GM12878 (cell line): ENCODE measurements around the gene HOPX. TPM values are rescaled to one million over a fixed set of nuclear protein-coding genes. Genes with fewer than 3 reads are reported as not detected.

Experiments
- ATAC-seq: fragments of 200-7000 bp; cut with Tn5 transposase; 3 replicates; pipeline ENCODE4 v1.9.1; 2020; ENCODE audit warnings: mild to moderate bottlenecking, moderate library complexity
- BruUV-seq: library from RNA; stranded (reverse); fragments of 400-500 nt; replicated peaks from 2 replicates; lab custom pipeline; 2021; lab: Mats Ljungman, UMichigan
- CTCF ChIA-PET: fragments of 300-600 bp; sonication (Branson Sonifier 250); formaldehyde crosslinking; extraction: SDS; loops from one replicate; lab custom pipeline; 2021; ENCODE audit warnings: inconsistent platforms; lab: Yijun Ruan, JAX
- POLR2A ChIA-PET: fragments of 350-600 bp; formaldehyde crosslinking; extraction: SDS; loops from one replicate; lab custom pipeline; 2021; ENCODE audit warnings: inconsistent platforms; lab: Charles Lee
- RAD21 ChIA-PET: fragments of 300-600 bp; sonication (Branson Sonifier 250); formaldehyde crosslinking; loops from one replicate; lab custom pipeline; 2023; ENCODE audit warnings: antibody characterized with exemption; ENCODE audit not compliant: unreplicated experiment; lab: Charles Lee
- SMC1A ChIA-PET: fragments of 300-600 bp; sonication (Branson Sonifier 250); formaldehyde crosslinking; loops from one replicate; lab custom pipeline; 2023; ENCODE audit not compliant: unreplicated experiment, uncharacterized antibody; lab: Charles Lee
- DNase-seq: peaks from one replicate; pipeline ENCODE4 v3.0.0-alpha.2; 2011; ENCODE audit warnings: low read depth, low spot score
- FAIRE-seq: peaks from 3 replicates; lab custom pipeline; 2011; peaks lifted over from hg19 to GRCh38; lab: Jason Lieb, UNC
- H2AFZ ChIP-seq: 2 replicates; pipeline ENCODE4 v1.6.0; 2011; ENCODE audit warnings: low read depth, low read length, control low read depth; ENCODE audit not compliant: control insufficient read depth
- H3K27ac ChIP-seq: 2 replicates; pipeline ENCODE4 v1.5.1; 2011; ENCODE audit warnings: control low read depth; ENCODE audit not compliant: control insufficient read depth, insufficient read depth
- H3K27me3 ChIP-seq, 2 experiments: replicated peaks in 1 of 2; 2 replicates each; pipeline versions ENCODE4 v1.6.0 to v1.6.1; 2011; ENCODE audit warnings: low read length in 1 of 2; ENCODE audit not compliant: control insufficient read depth in 2 of 2, insufficient read depth in 2 of 2
- H3K36me3 ChIP-seq, 2 experiments: 2 replicates each; pipeline ENCODE4 v1.5.1; 2011; ENCODE audit warnings: low read length in 1 of 2; ENCODE audit not compliant: control insufficient read depth in 2 of 2, insufficient read depth in 2 of 2
- H3K4me1 ChIP-seq: 2 replicates; pipeline ENCODE4 v1.6.1; 2011; ENCODE audit warnings: mild to moderate bottlenecking, low read length, moderate library complexity, mixed read lengths; ENCODE audit not compliant: control insufficient read depth, insufficient read depth
- H3K4me2 ChIP-seq: 2 replicates; pipeline ENCODE4 v1.6.0; 2011; ENCODE audit warnings: control low read depth; ENCODE audit not compliant: control insufficient read depth, insufficient read depth
- H3K4me3 ChIP-seq: fragments of 200-600 bp; sonication (generic); 2 replicates; pipeline ENCODE4 v1.5.1; 2016
- H3K79me2 ChIP-seq: 2 replicates; pipeline ENCODE4 v1.6.0; 2011; ENCODE audit warnings: low read length; ENCODE audit not compliant: control insufficient read depth, insufficient read depth
- H3K9ac ChIP-seq: 2 replicates; pipeline ENCODE4 v1.8.0; 2011; ENCODE audit warnings: low read length, control low read depth, mixed read lengths; ENCODE audit not compliant: control insufficient read depth, insufficient read depth
- H3K9me3 ChIP-seq: replicated peaks from 3 replicates; pipeline ENCODE4 v1.5.1; 2011; ENCODE audit warnings: mild to moderate bottlenecking, low read length; ENCODE audit not compliant: control insufficient read depth, insufficient read depth
- H4K20me1 ChIP-seq: 2 replicates; pipeline ENCODE4 v1.6.0; 2011; ENCODE audit not compliant: control insufficient read depth, insufficient read depth
- BACH1 ChIP-seq: fragments of 450-650 bp; IDR thresholded peaks from 2 replicates; pipeline ENCODE4 v1.6.1; 2017; ENCODE audit warnings: mild to moderate bottlenecking, borderline replicate concordance
- CUX1 ChIP-seq: IDR thresholded peaks from 2 replicates; pipeline ENCODE4 v1.6.1; 2012; ENCODE audit warnings: improper control_type of control experiment, low read depth, low read length; ENCODE audit not compliant: insufficient replicate concordance
- EED ChIP-seq: sonication (generic); IDR thresholded peaks from 2 replicates; pipeline ENCODE4 v1.6.1; 2016; ENCODE audit warnings: antibody characterized with exemption, low read depth
- HCFC1 ChIP-seq: fragments of 150-350 bp; IDR thresholded peaks from 2 replicates; pipeline ENCODE4 v1.6.1; 2014; ENCODE audit warnings: low read length
- IRF4 ChIP-seq: IDR thresholded peaks from 2 replicates; pipeline ENCODE4 v1.6.1; 2011; ENCODE audit warnings: low read depth, low read length
- KAT2A ChIP-seq: conservative IDR thresholded peaks from 2 replicates; pipeline ENCODE4 v1.6.1; 2011; ENCODE audit warnings: low read depth, low read length; ENCODE audit not compliant: control insufficient read depth
- PAX5 ChIP-seq: IDR thresholded peaks from 2 replicates; pipeline ENCODE4 v1.6.1; 2011; ENCODE audit warnings: low read depth, low read length, borderline replicate concordance
- SMAD1 ChIP-seq: fragments of 450-650 bp; IDR thresholded peaks from 2 replicates; pipeline ENCODE4 v1.6.1; 2018; ENCODE audit warnings: mild to moderate bottlenecking, low read depth; ENCODE audit not compliant: partially characterized antibody
- WGBS: methylation state at CpG from one replicate; pipeline ENCODE4 v1.1.6; 2016; ENCODE audit warnings: low lambda C conversion rate; ENCODE audit not compliant: insufficient replicate concordance, insufficient coverage; ENCODE audit errors: missing lambda C conversion rate; 5-methylcytosine and 5-hydroxymethylcytosine counted together
- in situ Hi-C: fragments of 300-500 bp; cut with MboI; formaldehyde crosslinking; loops from 9 replicates; pipeline ENCODE4 v1.14.3; 2018; ENCODE audit warnings: mixed read lengths
- intact Hi-C: fragments of 100-400 bp; cut with micrococcal nuclease; formaldehyde crosslinking; loops from one replicate; pipeline ENCODE4 v1.14.2; 2022; ENCODE audit not compliant: unreplicated experiment
- polyA plus RNA-seq, 11 experiments: library from polyadenylated mRNA; depleted of rRNA in 4 of 11; unstranded in 6 of 11; stranded (reverse) in 5 of 11; fragments of >200 nt; fragmentation: Nextera tagmentation in 4 of 11; fragmentation: Illumina TruSeq in 1 of 11; extraction: Ambion mirVana in 4 of 11; extraction: Trizol in 1 of 11; gene quantifications; 1 replicate in 1 of 11; 2 replicates in 10 of 11; pipeline versions ENCODE4 v1.2.1 to v1.2.3, GENCODE V29; 2011 to 2016; ENCODE audit warnings: inconsistent platforms in 2 of 11, missing spikeins in 2 of 11, low read depth in 1 of 11
- total RNA-seq, 4 experiments: library from RNA; depleted of rRNA in 3 of 4; stranded (reverse); fragments of >200 nt in 3 of 4; fragmentation: Illumina TruSeq in 1 of 4; extraction: Trizol in 1 of 4; gene quantifications; 2 replicates each; pipeline versions ENCODE4 v1.2.1 to v1.2.3, GENCODE V29; 2013 to 2021
- TF ChIP-seq, protein P1 (sequence below): fragments of 450-650 bp; IDR thresholded peaks from 2 replicates; pipeline ENCODE4 v1.6.1; 2017; ENCODE audit warnings: borderline replicate concordance
- TF ChIP-seq, protein P2 (sequence below): fragments of 450-650 bp; formaldehyde crosslinking; IDR thresholded peaks from 2 replicates; pipeline ENCODE4 v1.5.0; 2022; ENCODE audit warnings: mild to moderate bottlenecking, missing genetic modification characterization

HOPX gene
- total and polyA plus RNA-seq, 10 of the 15 experiments (the other 5 are each of a cell fraction or from before 2014, with no cell fraction given) = 0.11 to 0.40 (median 0.23) TPM; not detected in 4

DNA sequence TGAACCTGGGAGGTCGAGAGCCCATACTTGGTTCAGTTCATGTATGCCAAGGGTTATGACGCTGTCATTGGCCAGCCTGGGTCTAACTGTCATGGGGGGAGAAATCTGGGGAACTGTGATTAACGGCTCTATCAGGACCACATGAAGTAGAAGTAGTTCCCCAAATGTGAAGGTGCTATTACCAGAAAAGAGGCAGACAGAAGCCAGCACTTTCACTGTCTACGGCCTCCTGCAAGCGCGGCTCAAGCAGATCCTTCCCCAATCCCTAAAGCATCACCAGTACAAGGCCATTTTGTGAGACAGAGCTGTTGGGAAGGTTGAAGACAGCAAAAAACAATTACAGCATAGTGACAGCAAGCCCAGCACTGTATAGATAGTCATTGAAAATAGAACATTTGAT, 37.5 kb downstream of the HOPX start (continued):
- TF ChIP-seq, protein P1, sequence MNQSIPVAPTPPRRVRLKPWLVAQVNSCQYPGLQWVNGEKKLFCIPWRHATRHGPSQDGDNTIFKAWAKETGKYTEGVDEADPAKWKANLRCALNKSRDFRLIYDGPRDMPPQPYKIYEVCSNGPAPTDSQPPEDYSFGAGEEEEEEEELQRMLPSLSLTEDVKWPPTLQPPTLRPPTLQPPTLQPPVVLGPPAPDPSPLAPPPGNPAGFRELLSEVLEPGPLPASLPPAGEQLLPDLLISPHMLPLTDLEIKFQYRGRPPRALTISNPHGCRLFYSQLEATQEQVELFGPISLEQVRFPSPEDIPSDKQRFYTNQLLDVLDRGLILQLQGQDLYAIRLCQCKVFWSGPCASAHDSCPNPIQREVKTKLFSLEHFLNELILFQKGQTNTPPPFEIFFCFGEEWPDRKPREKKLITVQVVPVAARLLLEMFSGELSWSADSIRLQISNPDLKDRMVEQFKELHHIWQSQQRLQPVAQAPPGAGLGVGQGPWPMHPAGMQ = no peak
- TF ChIP-seq HCFC1 = no peak
- no peak for TF ChIP-seq BACH1
- TF ChIP-seq PAX5 = no peak
- TF ChIP-seq SMAD1 = no peak

GRCh38 chr4:56641494-56642051, 39.5 kb downstream of the HOPX start:
- RAD21 ChIA-PET = no interaction called here
- DNase-seq (no peak), FAIRE-seq (no peak), ATAC-seq (no peak)
- SMC1A ChIA-PET = interaction anchor here (1.3 kb wide), 1 partner anchor 8 kb away, joined by 4 read pairs; no protein-coding TSS in a partner anchor
- Histone ChIP-seq H4K20me1 (no peaks in the 10 kb centered on the region), H3K4me2 (no peak overlapping the region), H3K9me3 (no peaks in the 10 kb centered on the region; the same call in 2 of the 3 replicates), H3K4me3 (no peak overlapping the region), H3K4me1 (no peaks in the 10 kb centered on the region), H3K27me3 (no peaks in the 10 kb centered on the region; a peak in 1 of 4 replicates), H3K79me2 (no peaks in the 10 kb centered on the region), H3K27ac (no peak overlapping the region), H3K36me3 (no peaks in the 10 kb centered on the region), H3K9ac (no peak overlapping the region), H2AFZ (no peak overlapping the region)
- POLR2A ChIA-PET = no interaction called here
- WGBS = 9% methylated on average over 4 of the region's 4 CpGs
- in situ Hi-C loops = no loop called here
- CTCF ChIA-PET = interaction anchor here (1.0 kb wide), 1 partner anchor 9 kb away, joined by 3 read pairs; no protein-coding TSS in a partner anchor
- intact Hi-C loops = no loop called here
- BruUV-seq = no TSS peak
- TF ChIP-seq, protein P2, sequence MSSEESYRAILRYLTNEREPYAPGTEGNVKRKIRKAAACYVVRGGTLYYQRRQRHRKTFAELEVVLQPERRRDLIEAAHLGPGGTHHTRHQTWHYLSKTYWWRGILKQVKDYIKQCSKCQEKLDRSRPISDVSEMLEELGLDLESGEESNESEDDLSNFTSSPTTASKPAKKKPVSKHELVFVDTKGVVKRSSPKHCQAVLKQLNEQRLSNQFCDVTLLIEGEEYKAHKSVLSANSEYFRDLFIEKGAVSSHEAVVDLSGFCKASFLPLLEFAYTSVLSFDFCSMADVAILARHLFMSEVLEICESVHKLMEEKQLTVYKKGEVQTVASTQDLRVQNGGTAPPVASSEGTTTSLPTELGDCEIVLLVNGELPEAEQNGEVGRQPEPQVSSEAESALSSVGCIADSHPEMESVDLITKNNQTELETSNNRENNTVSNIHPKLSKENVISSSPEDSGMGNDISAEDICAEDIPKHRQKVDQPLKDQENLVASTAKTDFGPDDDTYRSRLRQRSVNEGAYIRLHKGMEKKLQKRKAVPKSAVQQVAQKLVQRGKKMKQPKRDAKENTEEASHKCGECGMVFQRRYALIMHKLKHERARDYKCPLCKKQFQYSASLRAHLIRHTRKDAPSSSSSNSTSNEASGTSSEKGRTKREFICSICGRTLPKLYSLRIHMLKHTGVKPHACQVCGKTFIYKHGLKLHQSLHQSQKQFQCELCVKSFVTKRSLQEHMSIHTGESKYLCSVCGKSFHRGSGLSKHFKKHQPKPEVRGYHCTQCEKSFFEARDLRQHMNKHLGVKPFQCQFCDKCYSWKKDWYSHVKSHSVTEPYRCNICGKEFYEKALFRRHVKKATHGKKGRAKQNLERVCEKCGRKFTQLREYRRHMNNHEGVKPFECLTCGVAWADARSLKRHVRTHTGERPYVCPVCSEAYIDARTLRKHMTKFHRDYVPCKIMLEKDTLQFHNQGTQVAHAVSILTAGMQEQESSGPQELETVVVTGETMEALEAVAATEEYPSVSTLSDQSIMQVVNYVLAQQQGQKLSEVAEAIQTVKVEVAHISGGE = no peak
- no peak for TF ChIP-seq IRF4
- TF ChIP-seq, protein P1 = no peak
- TF ChIP-seq KAT2A = no peak
- no peak for TF ChIP-seq CUX1
- no peak for TF ChIP-seq EED
